HepG2 (cell line): ENCODE data around the gene ZNF217. TPM values are rescaled to one million over a fixed set of nuclear protein-coding genes. Genes with fewer than 3 reads are reported as not detected.

ENCODE experiments used
- HNRNPK ChIP-seq: fragments of 200-400 bp; formaldehyde crosslinking; IDR thresholded peaks from 2 replicates; pipeline ENCODE4 v1.6.1; 2018; ENCODE audit warnings: low read length, low read depth, moderate library complexity, mild to moderate bottlenecking; ENCODE audit not compliant: poor library complexity, severe bottlenecking
- MBNL3 ChIP-seq: fragments of 250-450 bp; sonication (Bioruptor Pico); conservative IDR thresholded peaks from 2 replicates; pipeline ENCODE4 v1.8.0; 2022; ENCODE audit warnings: mild to moderate bottlenecking, inconsistent platforms
- MTA1 ChIP-seq: sonication (generic); formaldehyde crosslinking; IDR thresholded peaks from 2 replicates; pipeline ENCODE4 v1.4.0; 2020; ENCODE audit warnings: missing genetic modification reagents, mild to moderate bottlenecking, borderline replicate concordance
- RFXANK ChIP-seq: IDR thresholded peaks from 2 replicates; pipeline ENCODE4 v1.6.1; 2016
- ZNF136 ChIP-seq: sonication (generic); formaldehyde crosslinking; IDR thresholded peaks from 2 replicates; pipeline ENCODE4 v1.8.1; 2022; ENCODE audit warnings: low read depth, mild to moderate bottlenecking, moderate library complexity, missing genetic modification reagents
- ZNF3 ChIP-seq: IDR thresholded peaks from 2 replicates; pipeline ENCODE4 v1.7.0; 2017; ENCODE audit warnings: inconsistent platforms
- ZNF337 ChIP-seq: sonication (generic); formaldehyde crosslinking; IDR thresholded peaks from 2 replicates; pipeline ENCODE4 v1.5.1; 2020; ENCODE audit warnings: missing genetic modification reagents, low read depth, mild to moderate bottlenecking, borderline replicate concordance
- ZSCAN21 ChIP-seq: sonication (generic); formaldehyde crosslinking; IDR thresholded peaks from 2 replicates; pipeline ENCODE4 v1.8.0; 2022; ENCODE audit warnings: mild to moderate bottlenecking, missing genetic modification reagents, moderate library complexity, borderline replicate concordance
- ZSCAN22 ChIP-seq: sonication (generic); formaldehyde crosslinking; IDR thresholded peaks from 2 replicates; pipeline ENCODE4 v1.4.0; 2020; ENCODE audit warnings: mild to moderate bottlenecking, missing genetic modification reagents
- ZZZ3 ChIP-seq: sonication (generic); formaldehyde crosslinking; IDR thresholded peaks from 2 replicates; pipeline ENCODE4 v1.4.0; 2020; ENCODE audit warnings: missing genetic modification reagents, mild to moderate bottlenecking, borderline replicate concordance
- polyA plus RNA-seq, 8 experiments: library from polyadenylated mRNA; depleted of rRNA in 3 of 8; stranded (reverse) in 7 of 8; unstranded in 1 of 8; fragments of >200 nt; fragmentation: Illumina TruSeq in 4 of 8; extraction: Trizol in 4 of 8; gene quantifications; 2 replicates each; pipeline versions ENCODE4 v1.2.1 to v1.2.3, GENCODE V29; 2011 to 2016; ENCODE audit warnings: low read depth in 4 of 8, missing spikeins in 1 of 8, mixed read lengths in 1 of 8; ENCODE audit not compliant: insufficient read depth in 1 of 8
- total RNA-seq, 5 experiments: library from RNA; depleted of rRNA; stranded (reverse); fragments of >200 nt; fragmentation: Illumina TruSeq; extraction: Trizol; gene quantifications; 2 replicates each; pipeline ENCODE4 v1.2.3, GENCODE V29; 2016; ENCODE audit warnings: low read depth in 1 of 5
- TF ChIP-seq, protein P1 (sequence below): fragments of 450-650 bp; IDR thresholded peaks from 2 replicates; pipeline ENCODE4 v1.6.1; 2017
- TF ChIP-seq, protein P2 (sequence below): sonication (generic); formaldehyde crosslinking; IDR thresholded peaks from 2 replicates; pipeline ENCODE4 v1.4.0; 2020; ENCODE audit warnings: low read depth, missing genetic modification reagents
- TF ChIP-seq, protein P3 (sequence below): sonication (generic); formaldehyde crosslinking; IDR thresholded peaks from 2 replicates; pipeline ENCODE4 v1.4.0; 2020; ENCODE audit warnings: missing genetic modification reagents
- TF ChIP-seq, protein P4 (sequence below): sonication (generic); formaldehyde crosslinking; IDR thresholded peaks from 2 replicates; pipeline ENCODE4 v1.4.0; 2020; ENCODE audit warnings: missing genetic modification reagents
- TF ChIP-seq, protein P5 (sequence below): sonication (generic); formaldehyde crosslinking; IDR thresholded peaks from 2 replicates; pipeline ENCODE4 v1.4.0; 2020; ENCODE audit warnings: missing genetic modification reagents

The ZNF217 gene
- total and polyA plus RNA-seq, 2 of the 13 experiments (the other 11 are each of a cell fraction or from before 2014, with no cell fraction given) = 22.3 to 29.8 TPM

DNA sequence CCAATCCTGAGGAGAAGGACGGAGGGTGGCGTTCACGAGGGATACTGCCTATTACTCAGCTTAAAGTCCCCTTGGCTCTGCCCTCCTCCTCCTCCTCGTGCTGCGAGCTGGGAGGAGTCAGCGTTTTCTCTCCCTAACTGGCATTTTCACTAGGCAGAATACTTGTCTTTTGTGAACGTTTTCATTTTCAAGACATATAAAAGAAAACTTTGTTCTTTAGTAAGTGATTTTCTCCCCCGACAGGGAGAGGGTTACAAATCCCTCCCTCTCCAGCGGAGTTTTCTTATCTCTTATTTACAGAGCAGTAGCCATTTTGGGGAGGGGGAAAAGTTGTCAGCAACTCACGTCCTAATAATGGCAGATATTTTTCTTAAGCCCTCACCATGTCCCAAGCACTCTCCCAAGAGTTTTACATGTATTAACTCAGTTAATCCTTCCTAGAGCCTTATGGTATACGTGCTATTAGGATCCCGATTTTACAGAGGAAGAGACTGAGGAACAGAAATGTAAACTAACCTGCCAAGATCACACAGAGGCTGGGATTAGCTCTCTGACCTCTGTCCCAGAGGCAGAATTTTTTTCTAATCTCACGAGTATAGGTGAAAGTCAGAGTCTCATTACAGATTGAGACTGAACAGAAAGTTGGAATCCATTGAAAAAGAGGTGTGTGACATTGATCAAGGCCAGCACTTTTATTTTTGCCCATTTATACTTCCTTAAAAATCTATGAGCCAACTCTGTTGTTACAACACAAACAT is 30.0 kb upstream of the ZNF217 start (continued):
- TF ChIP-seq ZNF136 (CRISPR knock-in tag) (no peak), MBNL3 (CRISPR knock-in tag) (no peak), RFXANK (no peak), ZNF3 (no peak), ZSCAN22 (no peak), ZNF337 (CRISPR knock-in tag) (peak; percentile 79; the same call in 1 of the 2 replicates), ZSCAN21 (CRISPR knock-in tag) (no peak), HNRNPK (no peak), MTA1 (CRISPR knock-in tag) (peak; percentile 29; the same call in 1 of the 2 replicates), ZZZ3 (CRISPR knock-in tag) (no peak)
- TF ChIP-seq, protein P1, sequence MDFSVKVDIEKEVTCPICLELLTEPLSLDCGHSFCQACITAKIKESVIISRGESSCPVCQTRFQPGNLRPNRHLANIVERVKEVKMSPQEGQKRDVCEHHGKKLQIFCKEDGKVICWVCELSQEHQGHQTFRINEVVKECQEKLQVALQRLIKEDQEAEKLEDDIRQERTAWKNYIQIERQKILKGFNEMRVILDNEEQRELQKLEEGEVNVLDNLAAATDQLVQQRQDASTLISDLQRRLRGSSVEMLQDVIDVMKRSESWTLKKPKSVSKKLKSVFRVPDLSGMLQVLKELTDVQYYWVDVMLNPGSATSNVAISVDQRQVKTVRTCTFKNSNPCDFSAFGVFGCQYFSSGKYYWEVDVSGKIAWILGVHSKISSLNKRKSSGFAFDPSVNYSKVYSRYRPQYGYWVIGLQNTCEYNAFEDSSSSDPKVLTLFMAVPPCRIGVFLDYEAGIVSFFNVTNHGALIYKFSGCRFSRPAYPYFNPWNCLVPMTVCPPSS = no peak
- TF ChIP-seq, protein P2, sequence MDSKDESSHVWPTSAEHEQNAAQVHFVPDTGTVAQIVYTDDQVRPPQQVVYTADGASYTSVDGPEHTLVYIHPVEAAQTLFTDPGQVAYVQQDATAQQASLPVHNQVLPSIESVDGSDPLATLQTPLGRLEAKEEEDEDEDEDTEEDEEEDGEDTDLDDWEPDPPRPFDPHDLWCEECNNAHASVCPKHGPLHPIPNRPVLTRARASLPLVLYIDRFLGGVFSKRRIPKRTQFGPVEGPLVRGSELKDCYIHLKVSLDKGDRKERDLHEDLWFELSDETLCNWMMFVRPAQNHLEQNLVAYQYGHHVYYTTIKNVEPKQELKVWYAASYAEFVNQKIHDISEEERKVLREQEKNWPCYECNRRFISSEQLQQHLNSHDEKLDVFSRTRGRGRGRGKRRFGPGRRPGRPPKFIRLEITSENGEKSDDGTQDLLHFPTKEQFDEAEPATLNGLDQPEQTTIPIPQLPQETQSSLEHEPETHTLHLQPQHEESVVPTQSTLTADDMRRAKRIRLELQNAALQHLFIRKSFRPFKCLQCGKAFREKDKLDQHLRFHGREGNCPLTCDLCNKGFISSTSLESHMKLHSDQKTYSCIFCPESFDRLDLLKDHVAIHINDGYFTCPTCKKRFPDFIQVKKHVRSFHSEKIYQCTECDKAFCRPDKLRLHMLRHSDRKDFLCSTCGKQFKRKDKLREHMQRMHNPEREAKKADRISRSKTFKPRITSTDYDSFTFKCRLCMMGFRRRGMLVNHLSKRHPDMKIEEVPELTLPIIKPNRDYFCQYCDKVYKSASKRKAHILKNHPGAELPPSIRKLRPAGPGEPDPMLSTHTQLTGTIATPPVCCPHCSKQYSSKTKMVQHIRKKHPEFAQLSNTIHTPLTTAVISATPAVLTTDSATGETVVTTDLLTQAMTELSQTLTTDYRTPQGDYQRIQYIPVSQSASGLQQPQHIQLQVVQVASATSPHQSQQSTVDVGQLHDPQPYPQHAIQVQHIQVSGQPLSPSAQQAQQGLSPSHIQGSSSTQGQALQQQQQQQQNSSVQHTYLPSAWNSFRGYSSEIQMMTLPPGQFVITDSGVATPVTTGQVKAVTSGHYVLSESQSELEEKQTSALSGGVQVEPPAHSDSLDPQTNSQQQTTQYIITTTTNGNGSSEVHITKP = peak; percentile 84
- TF ChIP-seq, protein P3, sequence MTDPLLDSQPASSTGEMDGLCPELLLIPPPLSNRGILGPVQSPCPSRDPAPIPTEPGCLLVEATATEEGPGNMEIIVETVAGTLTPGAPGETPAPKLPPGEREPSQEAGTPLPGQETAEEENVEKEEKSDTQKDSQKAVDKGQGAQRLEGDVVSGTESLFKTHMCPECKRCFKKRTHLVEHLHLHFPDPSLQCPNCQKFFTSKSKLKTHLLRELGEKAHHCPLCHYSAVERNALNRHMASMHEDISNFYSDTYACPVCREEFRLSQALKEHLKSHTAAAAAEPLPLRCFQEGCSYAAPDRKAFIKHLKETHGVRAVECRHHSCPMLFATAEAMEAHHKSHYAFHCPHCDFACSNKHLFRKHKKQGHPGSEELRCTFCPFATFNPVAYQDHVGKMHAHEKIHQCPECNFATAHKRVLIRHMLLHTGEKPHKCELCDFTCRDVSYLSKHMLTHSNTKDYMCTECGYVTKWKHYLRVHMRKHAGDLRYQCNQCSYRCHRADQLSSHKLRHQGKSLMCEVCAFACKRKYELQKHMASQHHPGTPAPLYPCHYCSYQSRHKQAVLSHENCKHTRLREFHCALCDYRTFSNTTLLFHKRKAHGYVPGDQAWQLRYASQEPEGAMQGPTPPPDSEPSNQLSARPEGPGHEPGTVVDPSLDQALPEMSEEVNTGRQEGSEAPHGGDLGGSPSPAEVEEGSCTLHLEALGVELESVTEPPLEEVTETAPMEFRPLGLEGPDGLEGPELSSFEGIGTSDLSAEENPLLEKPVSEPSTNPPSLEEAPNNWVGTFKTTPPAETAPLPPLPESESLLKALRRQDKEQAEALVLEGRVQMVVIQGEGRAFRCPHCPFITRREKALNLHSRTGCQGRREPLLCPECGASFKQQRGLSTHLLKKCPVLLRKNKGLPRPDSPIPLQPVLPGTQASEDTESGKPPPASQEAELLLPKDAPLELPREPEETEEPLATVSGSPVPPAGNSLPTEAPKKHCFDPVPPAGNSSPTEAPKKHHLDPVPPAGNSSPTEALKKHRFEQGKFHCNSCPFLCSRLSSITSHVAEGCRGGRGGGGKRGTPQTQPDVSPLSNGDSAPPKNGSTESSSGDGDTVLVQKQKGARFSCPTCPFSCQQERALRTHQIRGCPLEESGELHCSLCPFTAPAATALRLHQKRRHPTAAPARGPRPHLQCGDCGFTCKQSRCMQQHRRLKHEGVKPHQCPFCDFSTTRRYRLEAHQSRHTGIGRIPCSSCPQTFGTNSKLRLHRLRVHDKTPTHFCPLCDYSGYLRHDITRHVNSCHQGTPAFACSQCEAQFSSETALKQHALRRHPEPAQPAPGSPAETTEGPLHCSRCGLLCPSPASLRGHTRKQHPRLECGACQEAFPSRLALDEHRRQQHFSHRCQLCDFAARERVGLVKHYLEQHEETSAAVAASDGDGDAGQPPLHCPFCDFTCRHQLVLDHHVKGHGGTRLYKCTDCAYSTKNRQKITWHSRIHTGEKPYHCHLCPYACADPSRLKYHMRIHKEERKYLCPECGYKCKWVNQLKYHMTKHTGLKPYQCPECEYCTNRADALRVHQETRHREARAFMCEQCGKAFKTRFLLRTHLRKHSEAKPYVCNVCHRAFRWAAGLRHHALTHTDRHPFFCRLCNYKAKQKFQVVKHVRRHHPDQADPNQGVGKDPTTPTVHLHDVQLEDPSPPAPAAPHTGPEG (CRISPR knock-in tag) = no peak
- TF ChIP-seq, protein P4, sequence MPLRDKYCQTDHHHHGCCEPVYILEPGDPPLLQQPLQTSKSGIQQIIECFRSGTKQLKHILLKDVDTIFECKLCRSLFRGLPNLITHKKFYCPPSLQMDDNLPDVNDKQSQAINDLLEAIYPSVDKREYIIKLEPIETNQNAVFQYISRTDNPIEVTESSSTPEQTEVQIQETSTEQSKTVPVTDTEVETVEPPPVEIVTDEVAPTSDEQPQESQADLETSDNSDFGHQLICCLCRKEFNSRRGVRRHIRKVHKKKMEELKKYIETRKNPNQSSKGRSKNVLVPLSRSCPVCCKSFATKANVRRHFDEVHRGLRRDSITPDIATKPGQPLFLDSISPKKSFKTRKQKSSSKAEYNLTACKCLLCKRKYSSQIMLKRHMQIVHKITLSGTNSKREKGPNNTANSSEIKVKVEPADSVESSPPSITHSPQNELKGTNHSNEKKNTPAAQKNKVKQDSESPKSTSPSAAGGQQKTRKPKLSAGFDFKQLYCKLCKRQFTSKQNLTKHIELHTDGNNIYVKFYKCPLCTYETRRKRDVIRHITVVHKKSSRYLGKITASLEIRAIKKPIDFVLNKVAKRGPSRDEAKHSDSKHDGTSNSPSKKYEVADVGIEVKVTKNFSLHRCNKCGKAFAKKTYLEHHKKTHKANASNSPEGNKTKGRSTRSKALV = no peak; the same call in 1 of the 2 replicates
- TF ChIP-seq, protein P5, sequence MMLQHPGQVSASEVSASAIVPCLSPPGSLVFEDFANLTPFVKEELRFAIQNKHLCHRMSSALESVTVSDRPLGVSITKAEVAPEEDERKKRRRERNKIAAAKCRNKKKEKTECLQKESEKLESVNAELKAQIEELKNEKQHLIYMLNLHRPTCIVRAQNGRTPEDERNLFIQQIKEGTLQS (CRISPR knock-in tag) = no peak
